Measurements from ENCODE around the gene CCDC69.

Gene CCDC69

GRCh38 chr5:151139015-151139414 lies 84.9 kb downstream of the CCDC69 start:
- H3K4me3 ChIP-seq (ENCODE audit: low read depth, low read length): no peak overlapping the region
- no peak for DNase-seq (ENCODE audit: low read depth)
- TF ChIP-seq CTCF (IDR thresholded peaks at IDR 0.05; ENCODE audit: control insufficient read depth, extremely low read depth, insufficient read depth): no peak

DNA sequence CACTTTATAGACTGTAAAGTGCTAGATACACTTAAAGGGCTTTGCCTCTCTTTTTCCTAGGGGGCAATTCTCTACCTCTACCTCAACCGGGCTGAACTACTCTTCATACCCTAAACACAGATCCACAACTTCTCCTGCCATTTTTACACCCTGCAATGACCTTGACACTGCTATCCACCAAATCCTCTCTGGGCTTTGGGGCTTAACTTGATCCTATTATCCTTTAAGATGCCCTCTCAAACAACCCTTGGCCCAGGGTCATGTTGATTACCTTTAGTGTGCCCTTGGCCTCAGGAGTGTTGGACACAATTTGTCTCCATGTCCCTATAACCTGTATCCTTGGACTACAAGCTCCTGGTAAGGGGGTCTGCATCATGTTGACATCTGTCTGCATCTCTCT lies 85.8 kb downstream of the CCDC69 start:
- H3K4me3 ChIP-seq (ENCODE audit: low read depth, low read length): no peak overlapping the region
- TF ChIP-seq CTCF (IDR thresholded peaks at IDR 0.05; ENCODE audit: control insufficient read depth, extremely low read depth, insufficient read depth): no peak
- no peak for DNase-seq (ENCODE audit: low read depth)

DNA sequence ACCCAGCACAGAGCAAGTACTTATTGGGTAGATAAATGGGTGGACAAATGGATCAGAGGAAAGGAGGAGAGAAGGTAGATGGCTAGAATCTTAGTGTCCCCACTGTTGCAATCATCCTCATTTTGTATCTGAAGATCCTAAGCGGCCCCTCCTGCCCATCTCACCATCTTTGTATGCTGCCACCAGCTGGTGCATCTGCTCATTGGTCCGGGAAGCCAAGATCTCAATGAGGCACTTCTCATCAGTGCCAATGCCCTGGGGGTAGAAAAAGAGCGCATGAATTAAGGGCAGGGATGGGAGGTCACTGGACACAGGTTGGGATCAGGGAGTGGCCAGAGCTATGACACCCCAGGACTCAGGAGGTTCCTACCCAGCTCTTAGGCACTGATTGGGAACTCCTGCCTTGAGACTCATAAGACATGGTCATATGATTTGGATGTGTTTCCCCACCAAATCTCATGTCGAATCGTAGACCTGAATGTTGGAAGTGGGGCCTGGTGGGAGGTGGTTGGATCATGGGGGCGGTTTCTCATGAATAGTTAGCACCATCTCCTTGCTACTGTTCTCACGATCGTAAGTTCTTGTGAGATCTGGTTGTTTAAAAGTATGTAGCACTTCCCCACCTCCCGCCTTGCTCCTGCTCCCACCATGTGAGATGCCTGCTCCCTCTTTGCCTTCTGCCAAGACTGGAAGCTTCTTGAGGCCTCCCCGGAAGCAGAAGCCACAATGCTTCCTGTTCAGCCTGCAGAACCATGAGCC lies 86.6 kb downstream of the CCDC69 start:
- no peak overlapping the region for H3K4me3 ChIP-seq (ENCODE audit: low read depth, low read length)
- TF ChIP-seq CTCF (IDR thresholded peaks at IDR 0.05; ENCODE audit: control insufficient read depth, extremely low read depth, insufficient read depth): no peak
- no peak for DNase-seq (ENCODE audit: low read depth)

DNA sequence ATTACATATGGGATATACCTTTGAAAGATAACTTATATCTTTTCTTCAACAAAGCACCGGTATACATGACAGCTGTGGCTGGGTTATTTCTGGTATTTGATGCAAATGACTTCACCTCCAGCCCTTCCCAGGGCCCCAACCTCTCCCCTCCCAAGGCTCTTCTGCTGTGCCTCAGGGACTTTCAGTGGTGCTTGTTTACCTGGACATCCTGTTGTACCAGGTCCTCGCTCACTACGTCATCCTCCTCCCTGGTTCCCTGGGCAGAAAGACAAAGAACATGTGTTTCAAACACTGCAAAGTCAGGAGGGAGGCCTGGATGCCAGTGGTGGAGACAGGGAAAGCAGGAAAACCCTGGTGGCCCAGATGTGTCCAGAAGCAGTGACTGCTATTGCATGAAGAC lies 89.7 kb downstream of the CCDC69 start:
- no peak overlapping the region for H3K4me3 ChIP-seq (ENCODE audit: low read depth, low read length)
- no peak for TF ChIP-seq CTCF (IDR thresholded peaks at IDR 0.05; ENCODE audit: control insufficient read depth, extremely low read depth, insufficient read depth)
- no peak for DNase-seq (ENCODE audit: low read depth)

DNA sequence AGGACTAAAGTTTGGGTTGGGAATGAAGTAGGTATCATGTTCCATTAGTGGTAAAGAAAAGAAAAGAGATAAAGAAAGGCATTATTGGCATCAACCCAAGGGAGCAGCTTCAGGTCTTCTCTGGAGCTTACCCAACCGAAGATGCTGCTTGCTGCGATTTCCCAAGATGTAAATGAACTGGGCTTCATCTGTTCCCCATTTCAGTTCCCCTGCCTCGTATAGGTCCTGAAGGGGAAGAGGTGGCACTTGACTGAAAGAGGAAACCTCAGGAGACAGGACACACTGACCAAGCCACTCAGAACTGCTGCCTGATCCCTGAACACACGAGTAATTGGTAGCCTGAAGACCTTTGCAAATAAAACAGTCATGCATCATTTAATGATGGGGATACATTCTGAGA lies 90.9 kb downstream of the CCDC69 start:
- no peak for TF ChIP-seq CTCF (IDR thresholded peaks at IDR 0.05; ENCODE audit: control insufficient read depth, extremely low read depth, insufficient read depth)
- H3K4me3 ChIP-seq (ENCODE audit: low read depth, low read length): no peak overlapping the region
- DNase-seq (ENCODE audit: low read depth): no peak
